ENCODE results near the gene FOSL1.
A peak's percentile ranks its signal among the peaks of the same experiment; 100 is the strongest.
"Not testable (repeated sequence)": the region's sequence is repeated elsewhere in the genome, so short reads cannot be mapped to it uniquely, and the experiment has no call there.

The FOSL1 gene

DNA sequence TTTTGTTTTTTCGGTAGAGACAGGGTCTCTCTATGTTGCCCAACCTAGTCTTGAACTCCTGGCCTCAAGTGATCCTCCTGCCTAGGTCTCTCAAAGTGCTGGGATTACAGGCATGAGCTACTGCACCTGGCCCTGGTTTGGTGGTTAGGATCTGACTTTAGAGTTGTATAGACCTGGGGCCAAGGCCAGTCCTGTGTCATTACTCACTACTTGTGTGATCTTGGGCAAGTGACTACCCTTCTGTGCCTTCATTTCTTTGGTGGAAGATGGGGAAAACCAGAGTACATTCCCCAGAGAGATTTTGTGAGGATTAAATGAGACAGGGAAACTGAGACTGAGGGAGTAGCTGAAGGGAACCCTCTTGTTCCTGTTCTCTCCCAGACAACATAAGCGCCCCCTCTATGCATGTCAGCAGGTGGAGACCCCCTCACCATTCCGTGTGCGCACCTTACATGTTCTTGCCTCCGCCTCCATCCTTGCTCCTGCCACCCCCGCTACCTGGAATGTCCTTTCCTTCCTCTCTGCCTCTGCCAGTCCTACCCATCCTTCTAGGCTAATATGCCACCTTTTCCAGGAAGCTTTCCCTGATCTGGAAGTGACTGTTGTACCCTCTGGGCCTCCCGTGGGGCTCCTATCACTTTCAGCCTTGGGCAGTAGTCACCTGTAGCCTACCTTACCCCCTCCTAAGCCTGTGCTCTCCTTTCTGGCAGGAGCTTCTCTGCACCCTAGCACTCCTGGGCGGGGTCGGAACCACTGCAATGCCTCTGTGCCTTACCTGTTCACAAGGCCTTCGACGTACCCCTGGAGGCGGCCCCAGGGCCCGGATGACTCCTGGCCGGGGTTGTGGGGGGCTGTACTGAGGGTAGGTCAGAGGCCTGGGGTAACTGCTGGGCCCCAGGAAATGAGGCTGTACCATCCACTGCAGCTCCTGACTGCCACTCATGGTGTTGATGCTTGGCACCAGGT is 3.9 kb downstream of the FOSL1 start:
- DNase-seq (ENCODE audit: low spot score), result no peak

- DNase-seq (ENCODE audit: low spot score), result no peak
Measured at GRCh38 chr11:65895482-65895981, 4.7 kb downstream of the FOSL1 start.

GRCh38 chr11:65894034-65894591 is 6.1 kb downstream of the FOSL1 start:
- DNase-seq (ENCODE audit: low spot score), result no peak

GRCh38 chr11:65892661-65893317 is 7.4 kb downstream of the FOSL1 start:
- no peak for DNase-seq (ENCODE audit: low spot score)

GRCh38 chr11:65892137-65892540 is 8.0 kb downstream of the FOSL1 start:
- not testable (repeated sequence) for DNase-seq (ENCODE audit: low spot score)

DNA sequence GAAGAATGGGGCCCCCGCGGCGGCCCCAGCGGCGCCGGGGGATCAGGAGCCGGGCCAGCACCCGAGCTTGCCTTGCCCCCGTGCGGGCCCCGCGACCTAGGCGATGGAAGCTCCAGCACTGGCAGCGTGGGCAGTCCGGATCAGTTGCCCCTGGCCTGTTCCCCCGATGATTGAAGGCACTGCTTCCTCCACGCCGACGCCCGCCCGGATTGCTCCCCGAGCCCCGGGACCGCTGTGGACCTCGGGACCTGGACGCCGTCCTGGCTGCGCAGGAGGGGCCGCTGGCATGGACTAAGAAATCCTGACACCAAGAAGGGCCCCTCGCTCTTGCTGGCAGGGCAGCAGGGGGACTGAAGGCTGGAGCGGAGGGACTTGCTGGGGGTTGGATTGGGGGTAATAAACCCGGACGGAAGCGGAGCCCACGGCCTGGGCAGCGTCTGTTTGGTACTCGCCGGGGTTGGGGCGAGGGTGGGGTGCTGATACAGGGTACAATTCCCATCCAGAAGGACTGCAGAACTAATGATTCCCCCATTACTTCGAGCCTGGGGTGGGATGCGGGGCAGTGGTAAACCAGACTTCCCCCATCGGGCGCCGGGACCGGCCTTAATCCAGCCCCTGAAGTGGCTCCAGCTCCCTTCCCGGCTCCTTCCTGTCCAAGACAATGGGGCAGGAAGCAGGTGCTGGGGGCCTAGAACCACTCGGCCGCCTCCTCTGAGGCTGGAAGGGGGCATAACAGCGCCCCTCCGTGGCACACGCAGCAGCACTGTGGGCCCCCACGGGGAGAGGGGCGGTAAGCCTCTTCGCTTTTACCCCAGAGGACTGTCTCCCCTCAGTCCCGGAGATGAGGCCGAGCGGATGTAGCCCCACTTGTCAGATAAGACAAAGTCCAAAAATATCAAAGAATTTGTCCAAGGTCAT is 8.7 kb downstream of the FOSL1 start:
- peak; percentile 60 for DNase-seq (ENCODE audit: low spot score)

DNA sequence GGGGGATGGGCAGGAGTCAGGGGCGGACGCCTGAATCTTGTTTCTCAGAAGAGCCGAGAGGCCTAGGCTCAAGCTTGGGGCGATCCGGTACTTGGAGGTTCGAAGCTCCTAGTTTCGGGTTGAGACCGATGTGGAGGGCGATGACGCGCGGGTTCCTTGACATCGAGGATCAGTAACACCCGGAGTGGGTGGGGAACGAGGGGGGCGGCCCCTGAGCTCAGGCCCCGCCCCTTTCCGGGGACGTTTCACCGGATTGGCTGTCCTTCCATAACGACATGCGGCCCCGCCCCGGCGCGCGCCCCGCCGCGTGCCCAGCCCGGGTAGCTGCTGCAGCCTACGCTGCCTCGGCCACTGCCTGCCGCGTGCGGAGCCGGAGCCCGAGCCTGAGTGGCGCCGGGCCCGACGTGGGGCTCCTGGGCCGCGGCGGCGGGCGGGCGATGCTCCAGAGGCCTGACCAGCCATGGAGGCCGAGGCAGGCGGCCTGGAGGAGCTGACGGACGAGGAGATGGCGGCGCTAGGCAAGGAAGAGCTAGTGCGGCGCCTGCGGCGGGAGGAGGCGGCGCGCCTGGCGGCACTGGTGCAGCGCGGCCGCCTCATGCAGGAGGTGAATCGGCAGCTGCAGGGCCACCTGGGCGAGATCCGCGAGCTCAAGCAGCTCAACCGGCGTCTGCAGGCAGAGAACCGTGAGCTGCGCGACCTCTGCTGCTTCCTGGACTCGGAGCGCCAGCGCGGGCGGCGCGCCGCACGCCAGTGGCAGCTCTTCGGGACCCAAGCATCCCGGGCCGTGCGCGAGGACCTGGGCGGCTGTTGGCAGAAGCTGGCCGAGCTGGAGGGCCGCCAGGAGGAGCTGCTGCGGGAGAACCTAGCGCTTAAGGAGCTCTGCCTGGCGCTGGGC is 9.6 kb downstream of the FOSL1 start, which contains the start of gene CCDC85B:
Gene CCDC85B, plus strand, starts transcription at position 350 of the 895 bp plus-strand sequence. Its CDS starts 111 bp downstream, at position 461.
- peak; percentile 96 for DNase-seq (ENCODE audit: low spot score)

DNA sequence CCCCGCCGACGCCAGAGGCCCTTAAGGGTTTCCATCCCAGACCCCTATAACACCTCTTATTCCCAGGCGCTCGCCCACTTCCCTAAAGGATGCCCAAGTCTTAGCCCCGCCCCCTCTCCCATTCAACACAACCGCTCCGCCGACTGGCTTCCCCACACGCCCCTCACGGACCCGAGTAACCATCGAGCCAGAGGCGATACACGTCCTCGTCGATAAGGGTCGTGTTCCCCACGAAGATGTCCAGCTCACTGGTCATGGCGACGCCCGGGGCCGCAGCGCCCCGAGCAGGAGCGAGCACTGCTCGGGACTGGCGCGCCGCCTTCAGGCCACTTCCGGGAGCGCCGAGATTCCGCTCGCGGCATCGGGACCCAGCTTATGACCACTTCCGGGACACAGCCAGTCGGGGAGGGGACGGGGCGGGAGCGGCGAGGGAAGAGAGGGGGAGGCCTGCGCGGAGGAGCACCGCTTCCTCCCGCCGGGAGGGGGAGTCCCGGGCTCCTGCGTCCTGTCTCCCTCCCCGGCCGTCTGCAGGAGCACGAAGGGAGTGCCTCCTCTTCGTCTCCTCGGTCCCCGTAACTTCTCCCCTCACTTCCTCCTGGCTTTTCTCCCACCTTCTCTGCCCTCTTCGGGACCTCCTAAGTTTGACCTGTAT is 11.9 kb downstream of the FOSL1 start, which contains the start of gene FIBP:
Gene FIBP, minus strand, starts transcription at position 309 of the 652 bp plus-strand sequence. Its CDS starts 53 bp downstream, at position 256.
- DNase-seq (ENCODE audit: low spot score), result peak; percentile 98

DNA sequence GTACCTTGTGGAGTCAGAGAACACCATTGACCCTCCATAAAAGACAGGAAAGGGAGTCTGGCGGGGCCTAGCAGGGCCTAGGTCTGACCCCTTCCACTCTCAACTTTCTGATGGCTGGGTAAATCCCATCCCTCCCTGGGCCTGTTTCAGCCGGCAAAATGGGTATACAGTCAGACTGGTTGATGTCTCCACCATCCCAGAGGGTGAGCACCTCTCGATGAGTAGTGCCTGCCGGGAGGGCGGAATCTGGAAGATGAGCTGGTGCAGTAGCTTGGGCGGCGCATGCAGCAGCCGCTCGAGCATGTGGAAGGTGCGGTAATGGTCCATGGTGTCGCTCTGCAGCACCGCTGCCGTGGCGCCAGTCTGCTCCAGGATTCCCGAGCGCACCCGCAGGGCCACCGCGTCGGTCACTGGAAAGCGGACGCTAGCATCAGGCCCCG is 12.4 kb downstream of the FOSL1 start:
- DNase-seq (ENCODE audit: low spot score), result no peak

GRCh38 chr11:65886826-65887722 is 13.1 kb downstream of the FOSL1 start:
- DNase-seq (ENCODE audit: low spot score), result no peak

- no peak for DNase-seq (ENCODE audit: low spot score)
Measured at GRCh38 chr11:65885808-65886536, 14.2 kb downstream of the FOSL1 start.

DNA sequence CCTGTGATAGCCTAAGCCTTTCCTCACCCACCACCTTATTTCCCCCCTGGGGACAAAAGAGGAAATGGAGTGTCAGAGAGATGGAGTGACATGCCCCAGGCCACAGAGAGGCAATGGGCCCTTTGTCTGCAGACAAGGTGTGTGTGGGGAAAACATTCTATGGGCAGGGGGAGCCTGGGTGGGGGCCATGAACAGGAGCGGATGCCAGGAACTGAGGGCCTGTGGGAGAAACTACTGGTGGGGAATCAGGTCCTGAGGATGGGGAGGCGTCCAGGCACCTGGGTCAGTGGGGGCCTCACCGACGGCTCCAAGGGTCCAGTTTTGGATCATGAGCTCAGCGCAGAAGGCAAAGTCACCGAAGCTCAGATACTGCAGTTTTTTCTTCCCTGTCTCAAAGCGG is 15.0 kb downstream of the FOSL1 start:
- no peak for DNase-seq (ENCODE audit: low spot score)

DNA sequence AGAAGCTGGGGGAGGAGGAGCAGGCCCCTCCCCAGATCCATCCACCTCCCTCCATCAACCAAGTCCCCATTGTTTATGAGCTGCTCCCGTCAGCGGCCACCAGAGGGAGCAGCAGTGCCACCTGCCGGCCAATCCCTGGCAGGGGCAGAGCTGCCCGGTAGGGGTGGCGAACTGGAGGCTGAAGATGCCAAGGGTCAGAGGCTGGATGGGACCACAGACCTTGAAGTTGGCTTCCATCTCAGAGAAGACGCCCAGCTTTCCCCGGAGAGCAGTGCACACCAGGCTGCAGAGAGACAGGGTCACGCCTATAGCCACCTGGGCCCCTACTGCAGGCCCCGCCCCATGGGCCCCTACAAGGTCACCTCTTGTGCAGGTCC is 15.5 kb downstream of the FOSL1 start:
- peak; percentile 87 for DNase-seq (ENCODE audit: low spot score)

- DNase-seq (ENCODE audit: low spot score), result no peak
Measured at GRCh38 chr11:65883786-65884715, 16.1 kb downstream of the FOSL1 start.

GRCh38 chr11:65883058-65883761 is 17.0 kb downstream of the FOSL1 start:
- no peak for DNase-seq (ENCODE audit: low spot score)
